OCI-LY1 (cell line): ENCODE data around the gene CYTH3.
"Not testable (repeated sequence)": the region's sequence is repeated elsewhere in the genome, so short reads cannot be mapped to it uniquely, and the experiment has no call there.

Experiments used
- EZH2 ChIP-seq: fragments of 200-600 bp; sonication (generic), shearing (Covaris generic); IDR thresholded peaks from 2 replicates; pipeline ENCODE4 v1.8.0; 2017; ENCODE audit warnings: borderline replicate concordance, mixed run types, mild to moderate bottlenecking, antibody characterized with exemption, low read length, moderate library complexity, mixed read lengths
- TF ChIP-seq, protein P1 (sequence below): fragments of 200-600 bp; sonication (generic), shearing (Covaris generic); IDR thresholded peaks from 2 replicates; pipeline ENCODE4 v1.5.1; 2017; ENCODE audit warnings: mild to moderate bottlenecking, antibody characterized with exemption, low read length, moderate library complexity, mixed read lengths

DNA sequence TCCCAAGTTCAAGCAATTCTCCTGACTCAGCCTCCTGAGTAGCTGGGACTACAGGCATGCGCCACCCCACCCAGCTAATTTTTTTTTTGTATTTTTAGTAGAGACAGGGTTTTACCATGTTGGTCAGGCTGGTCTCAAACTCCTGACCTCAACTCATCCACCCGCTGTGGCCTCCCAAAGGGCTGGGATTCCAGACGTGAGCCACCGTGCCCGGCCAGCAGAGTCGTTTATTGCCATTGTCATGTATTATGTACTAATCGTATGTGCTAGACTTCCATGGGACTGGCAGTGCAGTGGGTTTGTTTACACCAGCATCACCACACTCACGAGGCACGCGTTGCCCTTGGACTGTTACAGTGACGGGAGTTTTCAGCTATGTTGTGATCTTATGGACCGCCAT, 120.9 kb downstream of the CYTH3 start:
- TF ChIP-seq, protein P1, sequence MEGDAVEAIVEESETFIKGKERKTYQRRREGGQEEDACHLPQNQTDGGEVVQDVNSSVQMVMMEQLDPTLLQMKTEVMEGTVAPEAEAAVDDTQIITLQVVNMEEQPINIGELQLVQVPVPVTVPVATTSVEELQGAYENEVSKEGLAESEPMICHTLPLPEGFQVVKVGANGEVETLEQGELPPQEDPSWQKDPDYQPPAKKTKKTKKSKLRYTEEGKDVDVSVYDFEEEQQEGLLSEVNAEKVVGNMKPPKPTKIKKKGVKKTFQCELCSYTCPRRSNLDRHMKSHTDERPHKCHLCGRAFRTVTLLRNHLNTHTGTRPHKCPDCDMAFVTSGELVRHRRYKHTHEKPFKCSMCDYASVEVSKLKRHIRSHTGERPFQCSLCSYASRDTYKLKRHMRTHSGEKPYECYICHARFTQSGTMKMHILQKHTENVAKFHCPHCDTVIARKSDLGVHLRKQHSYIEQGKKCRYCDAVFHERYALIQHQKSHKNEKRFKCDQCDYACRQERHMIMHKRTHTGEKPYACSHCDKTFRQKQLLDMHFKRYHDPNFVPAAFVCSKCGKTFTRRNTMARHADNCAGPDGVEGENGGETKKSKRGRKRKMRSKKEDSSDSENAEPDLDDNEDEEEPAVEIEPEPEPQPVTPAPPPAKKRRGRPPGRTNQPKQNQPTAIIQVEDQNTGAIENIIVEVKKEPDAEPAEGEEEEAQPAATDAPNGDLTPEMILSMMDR, result not testable (repeated sequence)
- TF ChIP-seq EZH2, result not testable (repeated sequence)
